Calu3 (cell line): ENCODE measurements around the gene ATP6V1C2. TPM values are rescaled to one million over a fixed set of nuclear protein-coding genes. Genes with fewer than 3 reads are reported as not detected.

Experiments
- BruUV-seq: library from RNA; stranded (reverse); fragments of 400-500 nt; replicated peaks from 2 replicates; lab custom pipeline; 2021; lab: Mats Ljungman, UMichigan
- CTCF ChIA-PET: fragments of 300-600 bp; sonication (Branson Sonifier 250); formaldehyde crosslinking; loops from one replicate; lab custom pipeline; 2022; ENCODE audit warnings: antibody characterized with exemption; lab: Charles Lee
- DNase-seq: peaks from one replicate; pipeline ENCODE4 v3.0.0; 2022
- H3K27ac Mint-ChIP-seq: one replicate; pipeline ENCODE4 v1.8.0; 2022; ENCODE audit warnings: mixed read lengths; ENCODE audit not compliant: unreplicated experiment
- H3K27me3 Mint-ChIP-seq: one replicate; pipeline ENCODE4 v1.8.0; 2022; ENCODE audit warnings: mixed read lengths; ENCODE audit not compliant: unreplicated experiment
- H3K36me3 Mint-ChIP-seq: one replicate; pipeline ENCODE4 v1.8.0; 2022; ENCODE audit warnings: mild to moderate bottlenecking, moderate library complexity, mixed read lengths; ENCODE audit not compliant: insufficient read depth, unreplicated experiment
- H3K4me1 Mint-ChIP-seq: one replicate; pipeline ENCODE4 v1.8.0; 2022; ENCODE audit warnings: mild to moderate bottlenecking, low read depth, mixed read lengths; ENCODE audit not compliant: unreplicated experiment
- H3K4me3 Mint-ChIP-seq: one replicate; pipeline ENCODE4 v1.8.0; 2022; ENCODE audit warnings: mild to moderate bottlenecking, low read depth, moderate library complexity, mixed read lengths; ENCODE audit not compliant: unreplicated experiment
- H3K9me3 Mint-ChIP-seq: one replicate; pipeline ENCODE4 v1.8.0; 2022; ENCODE audit warnings: low read depth, mixed read lengths; ENCODE audit not compliant: unreplicated experiment
- intact Hi-C: fragments of 100-400 bp; cut with micrococcal nuclease; formaldehyde crosslinking; loops from one replicate; pipeline ENCODE4 v1.10.0; 2022; ENCODE audit not compliant: unreplicated experiment
- total RNA-seq: library from RNA; stranded (reverse); gene quantifications from 2 replicates; pipeline ENCODE4 v1.2.3, GENCODE V29; 2022
- TF ChIP-seq, protein P1 (sequence below): fragments of 200-600 bp; IDR thresholded peaks from one replicate; pipeline ENCODE4 v1.8.0; 2022; ENCODE audit warnings: antibody characterized with exemption; ENCODE audit not compliant: unreplicated experiment

ATP6V1C2 gene
- total RNA-seq, 1 experiment from 2014 or later: 0.28 TPM

DNA sequence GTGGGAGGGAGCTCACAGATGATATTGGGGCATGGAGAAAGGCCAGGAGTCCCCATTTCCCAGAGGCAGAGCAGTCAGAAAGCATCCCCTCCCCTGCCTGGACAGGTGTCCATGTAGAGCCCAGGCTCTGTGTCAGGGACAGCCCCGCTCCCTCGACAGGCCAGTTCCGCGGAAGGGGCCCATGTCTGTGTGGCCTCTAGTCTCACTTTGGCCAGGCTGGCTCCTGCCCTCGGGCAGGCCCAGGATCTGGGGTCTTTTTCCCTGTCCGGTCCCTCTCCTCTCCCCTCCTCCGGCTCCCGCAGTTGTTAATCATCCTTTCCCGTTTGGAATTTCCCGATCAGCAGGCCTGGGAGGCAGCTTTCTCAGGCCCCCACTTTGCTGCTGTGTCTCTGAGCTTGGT, 111.6 kb downstream of the ATP6V1C2 start:
- CTCF ChIA-PET: interaction anchor here (0.5 to 1.5 kb wide), 17 partner anchors 10 to 752 kb away, joined by 3 to 33 read pairs (median 4); partner anchors contain the start of genes KCNF1 and PDIA6
- Mint-ChIP-seq H3K27me3 (peaks cover 72% of the 10 kb centered on the region), H3K4me1 (no peaks in the 10 kb centered on the region), H3K9me3 (no peaks in the 10 kb centered on the region), H3K4me3 (no peak overlapping the region), H3K36me3 (no peaks in the 10 kb centered on the region), H3K27ac (no peak overlapping the region)
- TF ChIP-seq, protein P1, sequence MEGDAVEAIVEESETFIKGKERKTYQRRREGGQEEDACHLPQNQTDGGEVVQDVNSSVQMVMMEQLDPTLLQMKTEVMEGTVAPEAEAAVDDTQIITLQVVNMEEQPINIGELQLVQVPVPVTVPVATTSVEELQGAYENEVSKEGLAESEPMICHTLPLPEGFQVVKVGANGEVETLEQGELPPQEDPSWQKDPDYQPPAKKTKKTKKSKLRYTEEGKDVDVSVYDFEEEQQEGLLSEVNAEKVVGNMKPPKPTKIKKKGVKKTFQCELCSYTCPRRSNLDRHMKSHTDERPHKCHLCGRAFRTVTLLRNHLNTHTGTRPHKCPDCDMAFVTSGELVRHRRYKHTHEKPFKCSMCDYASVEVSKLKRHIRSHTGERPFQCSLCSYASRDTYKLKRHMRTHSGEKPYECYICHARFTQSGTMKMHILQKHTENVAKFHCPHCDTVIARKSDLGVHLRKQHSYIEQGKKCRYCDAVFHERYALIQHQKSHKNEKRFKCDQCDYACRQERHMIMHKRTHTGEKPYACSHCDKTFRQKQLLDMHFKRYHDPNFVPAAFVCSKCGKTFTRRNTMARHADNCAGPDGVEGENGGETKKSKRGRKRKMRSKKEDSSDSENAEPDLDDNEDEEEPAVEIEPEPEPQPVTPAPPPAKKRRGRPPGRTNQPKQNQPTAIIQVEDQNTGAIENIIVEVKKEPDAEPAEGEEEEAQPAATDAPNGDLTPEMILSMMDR: no peak
- DNase-seq: no peak
- intact Hi-C loops: loop anchor here (5.0 to 10.0 kb wide), 2 partner anchors 126 to 752 kb away; no protein-coding TSS in a partner anchor
- no TSS peak for BruUV-seq

- H3K4me3 Mint-ChIP-seq: no peak overlapping the region
- no peaks in the 10 kb centered on the region for H3K4me1 Mint-ChIP-seq
- H3K27ac Mint-ChIP-seq: no peak overlapping the region
- BruUV-seq: no TSS peak
- H3K36me3 Mint-ChIP-seq: no peaks in the 10 kb centered on the region
- no peaks in the 10 kb centered on the region for H3K9me3 Mint-ChIP-seq
- peaks cover 66% of the 10 kb centered on the region for H3K27me3 Mint-ChIP-seq
- DNase-seq: no peak
- intact Hi-C loops: loop anchor here (5.0 to 10.0 kb wide), 2 partner anchors 127 to 751 kb away; no protein-coding TSS in a partner anchor
- CTCF ChIA-PET: no interaction called here
- TF ChIP-seq, protein P1: no peak
These were observed 112.7 kb downstream of the ATP6V1C2 start for GRCh38 chr2:10834068-10834655.

Other genes starting within 250 kb of the ATP6V1C2 start
- gene NOL10, start 31.7 kb upstream of the ATP6V1C2 start, total RNA-seq: 31.3 and 32.6 TPM in 2 replicates
- 313 and 317 TPM in 2 replicates for gene PDIA6, start 91.2 kb downstream of the ATP6V1C2 start, total RNA-seq
- gene KCNF1, start 190.3 kb downstream of the ATP6V1C2 start, total RNA-seq: not detected in 2 replicates